ENCODE results near the gene SESN2.
"Not testable (repeated sequence)": the region's sequence is repeated elsewhere in the genome, so short reads cannot be mapped to it uniquely, and the experiment has no call there.

Gene SESN2

DNA sequence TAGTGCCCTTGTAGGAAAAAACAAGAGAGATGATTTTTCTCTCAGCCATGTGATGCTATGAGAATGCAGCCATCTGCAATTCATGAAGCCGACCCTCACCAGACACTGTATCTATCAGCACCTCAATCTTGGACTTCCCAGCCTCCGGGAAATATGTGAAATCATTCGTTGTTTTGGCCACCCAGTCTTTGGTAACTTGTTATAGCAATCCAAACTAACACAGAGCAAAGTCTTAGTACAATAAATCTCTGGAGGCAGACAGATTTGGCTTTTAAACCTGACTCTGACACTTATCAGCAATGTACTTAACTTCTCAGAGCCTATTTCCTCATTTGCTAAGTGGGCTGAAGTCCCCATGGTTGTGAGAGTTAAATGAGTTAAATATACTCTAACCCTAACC, 64.4 kb downstream of the SESN2 start:
- H3K4me1 ChIP-seq (ENCODE audit: control insufficient read depth, insufficient read depth, low read length), result no peaks in the 10 kb centered on the region
- no peaks in the 10 kb centered on the region for H3K27me3 ChIP-seq (ENCODE audit: control insufficient read depth, insufficient read depth, low read length)
- H3K36me3 ChIP-seq (ENCODE audit: control insufficient read depth, insufficient read depth, low read length), result no peaks in the 10 kb centered on the region
- H3K4me3 ChIP-seq (ENCODE audit: low read depth, low read length), result no peak overlapping the region
- H3K9me3 ChIP-seq (ENCODE audit: control insufficient read depth, insufficient read depth, low read length), result no peaks in the 10 kb centered on the region
- H3K9ac ChIP-seq (ENCODE audit: low read depth, low read length), result no peak overlapping the region

DNA sequence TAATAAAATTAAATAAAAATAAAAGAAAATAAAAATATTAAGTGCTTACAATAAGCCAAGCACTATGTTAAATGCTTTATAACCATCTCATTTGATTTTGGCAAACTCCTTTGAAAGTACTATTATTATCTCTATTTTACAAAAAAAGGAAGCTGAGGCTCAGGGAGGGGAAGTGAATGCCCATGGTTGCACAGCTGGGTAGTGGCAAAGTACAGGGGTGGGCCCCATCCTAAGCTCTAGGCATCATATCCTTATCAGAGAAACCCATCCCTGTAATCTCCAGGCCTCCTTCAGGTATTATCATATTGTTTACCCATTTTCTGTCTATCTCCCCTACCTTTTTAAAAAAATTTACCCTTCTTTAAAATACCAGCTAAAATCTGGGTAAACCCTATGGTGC, 67.2 kb downstream of the SESN2 start:
- Histone ChIP-seq H3K9me3 (ENCODE audit: control insufficient read depth, insufficient read depth, low read length) (no peaks in the 10 kb centered on the region), H3K4me3 (ENCODE audit: low read depth, low read length) (no peak overlapping the region), H3K9ac (ENCODE audit: low read depth, low read length) (no peak overlapping the region), H3K4me1 (ENCODE audit: control insufficient read depth, insufficient read depth, low read length) (no peaks in the 10 kb centered on the region), H3K36me3 (ENCODE audit: control insufficient read depth, insufficient read depth, low read length) (peaks cover 2% of the 10 kb centered on the region), H3K27me3 (ENCODE audit: control insufficient read depth, insufficient read depth, low read length) (no peaks in the 10 kb centered on the region)

DNA sequence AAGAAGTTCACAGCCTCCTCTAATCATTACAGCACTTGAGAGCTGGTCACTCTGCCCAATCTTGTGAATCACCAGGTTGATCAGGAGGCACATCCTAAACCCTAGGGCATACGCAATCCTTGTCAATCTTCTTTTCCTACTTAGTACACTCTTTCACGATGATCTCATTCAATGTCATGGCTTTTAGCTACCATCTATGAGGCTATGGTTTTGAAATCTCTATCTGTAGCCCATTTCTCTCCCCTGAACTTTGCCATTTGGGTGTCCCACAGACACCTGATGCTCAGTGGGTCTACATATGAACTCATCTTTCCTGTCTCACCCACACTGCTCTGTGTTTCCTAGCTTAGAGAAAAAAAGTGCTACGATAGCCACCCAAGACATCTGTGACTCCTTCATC, 67.7 kb downstream of the SESN2 start:
- H3K4me1 ChIP-seq (ENCODE audit: control insufficient read depth, insufficient read depth, low read length), result no peaks in the 10 kb centered on the region
- no peaks in the 10 kb centered on the region for H3K9me3 ChIP-seq (ENCODE audit: control insufficient read depth, insufficient read depth, low read length)
- H3K4me3 ChIP-seq (ENCODE audit: low read depth, low read length), result no peak overlapping the region
- H3K9ac ChIP-seq (ENCODE audit: low read depth, low read length), result no peak overlapping the region
- H3K36me3 ChIP-seq (ENCODE audit: control insufficient read depth, insufficient read depth, low read length), result peaks cover 6% of the 10 kb centered on the region
- no peaks in the 10 kb centered on the region for H3K27me3 ChIP-seq (ENCODE audit: control insufficient read depth, insufficient read depth, low read length)

DNA sequence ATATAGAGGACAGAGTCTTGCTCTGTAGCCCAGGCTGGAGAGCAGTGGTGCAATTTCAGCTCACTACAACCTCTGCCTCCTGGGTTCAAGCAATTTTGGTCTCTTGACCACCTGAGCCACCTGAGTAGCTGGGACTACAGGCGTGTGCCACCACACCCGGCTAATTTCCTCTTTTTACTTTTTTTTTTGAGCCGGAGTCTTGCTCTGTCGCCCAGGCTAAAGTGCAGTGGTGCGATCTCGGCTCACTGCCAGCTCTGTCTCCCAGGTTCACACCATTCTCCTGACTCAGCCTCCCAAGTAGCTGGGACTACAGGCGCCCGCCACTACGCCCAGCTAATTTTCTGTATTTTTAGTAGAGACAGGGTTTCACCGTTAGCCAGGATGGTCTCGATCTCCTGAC, 68.1 kb downstream of the SESN2 start:
- H3K27me3 ChIP-seq (ENCODE audit: control insufficient read depth, insufficient read depth, low read length); H3K9ac ChIP-seq (ENCODE audit: low read depth, low read length); H3K36me3 ChIP-seq (ENCODE audit: control insufficient read depth, insufficient read depth, low read length); H3K4me1 ChIP-seq (ENCODE audit: control insufficient read depth, insufficient read depth, low read length); H3K9me3 ChIP-seq (ENCODE audit: control insufficient read depth, insufficient read depth, low read length); H3K4me3 ChIP-seq (ENCODE audit: low read depth, low read length): not testable (repeated sequence)

DNA sequence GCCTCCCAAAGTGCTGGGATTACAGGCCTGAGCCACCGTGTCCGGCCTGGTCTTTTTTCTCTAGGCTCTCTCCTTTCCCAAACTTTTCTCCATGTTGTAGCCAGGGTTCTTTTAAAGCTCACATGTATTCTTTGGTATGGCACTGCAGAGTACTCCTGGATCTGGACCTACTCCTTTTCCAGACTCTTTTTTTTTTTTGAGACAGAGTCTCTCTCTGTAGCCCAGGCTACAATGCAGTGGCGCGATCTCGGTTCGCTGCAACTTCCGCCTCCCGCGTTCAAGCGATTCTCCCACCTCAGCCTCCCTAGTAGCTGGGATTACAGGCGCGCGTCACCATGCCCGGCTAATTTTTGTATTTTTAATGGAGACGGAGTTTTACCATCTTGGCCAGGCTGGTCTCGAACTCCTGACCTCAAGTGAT, 68.9 kb downstream of the SESN2 start:
- H3K4me1 ChIP-seq (ENCODE audit: control insufficient read depth, insufficient read depth, low read length), result no peaks in the 10 kb centered on the region
- no peak overlapping the region for H3K9ac ChIP-seq (ENCODE audit: low read depth, low read length)
- no peaks in the 10 kb centered on the region for H3K27me3 ChIP-seq (ENCODE audit: control insufficient read depth, insufficient read depth, low read length)

DNA sequence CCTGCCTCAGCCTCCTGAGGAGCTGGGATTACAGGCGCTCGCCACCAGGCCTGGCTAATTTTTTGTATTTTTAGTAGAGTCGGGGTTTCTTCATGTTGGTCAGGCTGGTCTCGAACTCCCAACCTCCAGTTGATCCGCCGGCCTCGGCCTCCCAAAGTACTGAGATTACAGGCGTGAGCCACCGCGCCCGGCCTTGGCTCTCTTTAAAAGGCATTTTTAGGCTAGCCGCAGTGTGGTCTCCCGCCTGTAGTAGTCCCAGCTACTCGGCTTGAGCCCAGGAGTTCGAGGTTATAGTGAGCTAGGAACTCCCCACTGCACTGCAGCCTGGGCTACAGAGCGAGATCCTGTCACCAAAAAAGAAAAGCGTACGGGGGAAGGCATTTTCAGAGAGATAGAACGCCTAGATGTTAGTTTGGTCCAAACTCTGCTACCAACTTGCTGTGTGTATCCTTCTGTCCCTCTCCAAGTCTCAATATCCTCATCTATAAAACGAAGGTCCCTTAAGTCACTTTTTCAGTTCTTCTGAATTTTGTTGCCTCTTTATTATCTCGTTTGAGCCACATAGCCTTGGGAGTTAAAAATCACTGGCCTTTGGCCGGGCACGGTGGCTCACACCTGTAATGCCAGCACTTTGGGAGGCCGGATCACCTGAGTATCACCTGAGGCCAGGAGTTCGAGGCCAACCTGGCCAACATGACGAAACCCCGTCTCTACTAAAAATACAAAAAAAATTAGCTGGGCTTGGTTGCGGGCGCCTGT, 70.3 kb downstream of the SESN2 start:
- H3K4me3 ChIP-seq (ENCODE audit: low read depth, low read length), result peak overlapping the region; percentile 86
- no peaks in the 10 kb centered on the region for H3K27me3 ChIP-seq (ENCODE audit: control insufficient read depth, insufficient read depth, low read length)
- H3K9me3 ChIP-seq (ENCODE audit: control insufficient read depth, insufficient read depth, low read length), result no peaks in the 10 kb centered on the region
- H3K4me1 ChIP-seq (ENCODE audit: control insufficient read depth, insufficient read depth, low read length), result no peaks in the 10 kb centered on the region
- H3K36me3 ChIP-seq (ENCODE audit: control insufficient read depth, insufficient read depth, low read length), result peaks cover 8% of the 10 kb centered on the region
- peak overlapping the region; percentile 95 for H3K9ac ChIP-seq (ENCODE audit: low read depth, low read length)

More for the DNA sequence above, 68.9 kb downstream of the SESN2 start:
- Histone ChIP-seq H3K36me3 (ENCODE audit: control insufficient read depth, insufficient read depth, low read length) (peaks cover 6% of the 10 kb centered on the region), H3K9me3 (ENCODE audit: control insufficient read depth, insufficient read depth, low read length) (no peaks in the 10 kb centered on the region), H3K4me3 (ENCODE audit: low read depth, low read length) (peak overlapping the region; percentile 86)

All from iPS-15b (cell line).